Activated T-cell treated with anti-CD3 and anti-CD28 coated beads, Interleukin-2, amount 50 U/mL, for 1 hour (primary cell): Measurements from ENCODE around the gene SEMA4B.
"Not testable (repeated sequence)": the region's sequence is repeated elsewhere in the genome, so short reads cannot be mapped to it uniquely, and the experiment has no call there.

Source experiments
- DNase-seq: peaks from one replicate; pipeline ENCODE4 v3.0.0-alpha.2; 2020

Gene SEMA4B

GRCh38 chr15:90201130-90201943 is at the start of gene SEMA4B:
Gene SEMA4B (plus strand): TSS chr15:90201330. CDS start chr15:90201579, 249 bp downstream.
- DNase-seq: peak; percentile 77

GRCh38 chr15:90151989-90152645 is 49.0 kb upstream of the SEMA4B start:
- no peak for DNase-seq

GRCh38 chr15:90153658-90154057 is 47.5 kb upstream of the SEMA4B start:
- DNase-seq: no peak

GRCh38 chr15:90154246-90154645 is 46.9 kb upstream of the SEMA4B start:
- DNase-seq: no peak

- no peak for DNase-seq
Observed at GRCh38 chr15:90154861-90155626, 46.1 kb upstream of the SEMA4B start.

- no peak for DNase-seq
Observed at GRCh38 chr15:90159213-90159612, 41.9 kb upstream of the SEMA4B start.

- no peak for DNase-seq
Observed at GRCh38 chr15:90160781-90161727, 40.1 kb upstream of the SEMA4B start.

- no peak for DNase-seq
Observed at GRCh38 chr15:90161950-90162361, 39.2 kb upstream of the SEMA4B start.

- no peak for DNase-seq
Observed at GRCh38 chr15:90162956-90163355, 38.2 kb upstream of the SEMA4B start.

- DNase-seq: not testable (repeated sequence)
Observed at GRCh38 chr15:90164239-90164638, 36.9 kb upstream of the SEMA4B start.

GRCh38 chr15:90165157-90165556 is 36.0 kb upstream of the SEMA4B start:
- DNase-seq: no peak

GRCh38 chr15:90165659-90166489 is 35.3 kb upstream of the SEMA4B start:
- no peak for DNase-seq

GRCh38 chr15:90167121-90167520 is 34.0 kb upstream of the SEMA4B start:
- no peak for DNase-seq

GRCh38 chr15:90171623-90172022 is 29.5 kb upstream of the SEMA4B start:
- DNase-seq: no peak

- DNase-seq: no peak
Observed at GRCh38 chr15:90173372-90173771, 27.8 kb upstream of the SEMA4B start.

GRCh38 chr15:90174140-90174875 is 26.8 kb upstream of the SEMA4B start:
- no peak for DNase-seq

GRCh38 chr15:90177012-90177411 is 24.1 kb upstream of the SEMA4B start:
- no peak for DNase-seq

- DNase-seq: no peak
Observed at GRCh38 chr15:90178468-90179435, 22.4 kb upstream of the SEMA4B start.

GRCh38 chr15:90181776-90182175 is 19.4 kb upstream of the SEMA4B start:
- DNase-seq: no peak
